Neutrophil (primary cell): ENCODE measurements around the gene CNTLN.

Source experiments
- H3K27ac ChIP-seq: fragments of 200-600 bp; sonication (generic); 2 replicates; pipeline ENCODE4 v1.5.1; 2016; ENCODE audit warnings: mild to moderate bottlenecking, moderate library complexity
- H3K27me3 ChIP-seq: fragments of 200-600 bp; sonication (generic); 2 replicates; pipeline ENCODE4 v1.6.0; 2016; ENCODE audit warnings: mild to moderate bottlenecking
- H3K36me3 ChIP-seq: fragments of 200-600 bp; sonication (generic); 2 replicates; pipeline ENCODE4 v1.5.1; 2017
- H3K4me1 ChIP-seq, 2 experiments: fragments of 200-600 bp in 1 of 2; sonication (generic) in 1 of 2; 1 replicate in 1 of 2; 2 replicates in 1 of 2; pipeline versions ENCODE4 v1.5.1 to v1.6.1; 2013 to 2016; ENCODE audit warnings: low read depth in 1 of 2, low read length in 1 of 2, mild to moderate bottlenecking in 1 of 2, moderate library complexity in 1 of 2; ENCODE audit not compliant: control insufficient read depth in 1 of 2, insufficient read depth in 1 of 2
- H3K4me3 ChIP-seq, 2 experiments: fragments of 200-600 bp in 1 of 2; sonication (generic) in 1 of 2; 1 replicate in 1 of 2; 2 replicates in 1 of 2; pipeline ENCODE4 v1.5.1; 2013 to 2016; ENCODE audit warnings: low read depth in 1 of 2, low read length in 1 of 2, mild to moderate bottlenecking in 1 of 2, moderate library complexity in 1 of 2
- H3K9me3 ChIP-seq: fragments of 200-600 bp; sonication (generic); 2 replicates; pipeline ENCODE4 v1.5.1; 2016
- TF ChIP-seq, protein P1 (sequence below): fragments of 200-600 bp; sonication (generic); IDR thresholded peaks from 2 replicates; pipeline ENCODE4 v1.5.1; 2016; ENCODE audit warnings: antibody characterized with exemption

CNTLN gene

DNA sequence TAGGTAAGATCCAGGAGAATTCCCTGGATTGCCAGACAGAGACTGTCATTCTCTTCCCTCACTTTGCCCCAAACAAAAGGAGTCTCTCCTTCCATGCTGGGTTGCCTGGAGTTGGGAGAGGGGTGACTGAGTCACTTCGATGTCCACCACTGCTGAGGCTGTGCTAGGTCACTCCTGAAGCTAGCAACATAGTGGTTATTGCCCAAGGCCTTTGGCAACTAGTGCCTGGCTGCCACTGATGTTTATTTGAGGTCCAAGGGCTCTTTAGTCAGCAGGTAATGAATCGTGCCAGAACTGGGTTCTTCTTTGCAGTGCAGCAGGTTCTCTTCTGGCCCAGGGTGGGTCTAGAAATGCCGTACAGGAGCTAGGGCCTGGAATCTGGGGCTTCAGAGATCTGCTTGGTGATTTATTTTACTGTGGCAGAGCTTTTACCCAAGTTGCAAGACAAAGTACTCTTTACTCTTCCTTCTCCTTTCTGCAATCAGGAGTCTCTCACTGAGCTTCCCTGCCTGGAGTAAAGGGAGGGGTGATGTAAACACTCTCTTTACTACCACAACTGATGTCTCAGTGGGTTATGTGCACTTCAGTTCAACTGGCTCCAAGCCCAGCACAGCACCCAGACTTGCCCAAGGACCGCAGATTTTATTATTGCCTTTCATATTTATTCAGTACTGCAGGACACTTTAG lies 288.3 kb downstream of the CNTLN start:
- Histone ChIP-seq H3K9me3 (no peaks in the 10 kb centered on the region), H3K4me1 (peaks cover 2 to 5% of the 10 kb centered on the region in 2 experiments), H3K27me3 (no peaks in the 10 kb centered on the region), H3K27ac (no peak overlapping the region), H3K36me3 (no peaks in the 10 kb centered on the region), H3K4me3 (no peak overlapping the region)
- TF ChIP-seq, protein P1, sequence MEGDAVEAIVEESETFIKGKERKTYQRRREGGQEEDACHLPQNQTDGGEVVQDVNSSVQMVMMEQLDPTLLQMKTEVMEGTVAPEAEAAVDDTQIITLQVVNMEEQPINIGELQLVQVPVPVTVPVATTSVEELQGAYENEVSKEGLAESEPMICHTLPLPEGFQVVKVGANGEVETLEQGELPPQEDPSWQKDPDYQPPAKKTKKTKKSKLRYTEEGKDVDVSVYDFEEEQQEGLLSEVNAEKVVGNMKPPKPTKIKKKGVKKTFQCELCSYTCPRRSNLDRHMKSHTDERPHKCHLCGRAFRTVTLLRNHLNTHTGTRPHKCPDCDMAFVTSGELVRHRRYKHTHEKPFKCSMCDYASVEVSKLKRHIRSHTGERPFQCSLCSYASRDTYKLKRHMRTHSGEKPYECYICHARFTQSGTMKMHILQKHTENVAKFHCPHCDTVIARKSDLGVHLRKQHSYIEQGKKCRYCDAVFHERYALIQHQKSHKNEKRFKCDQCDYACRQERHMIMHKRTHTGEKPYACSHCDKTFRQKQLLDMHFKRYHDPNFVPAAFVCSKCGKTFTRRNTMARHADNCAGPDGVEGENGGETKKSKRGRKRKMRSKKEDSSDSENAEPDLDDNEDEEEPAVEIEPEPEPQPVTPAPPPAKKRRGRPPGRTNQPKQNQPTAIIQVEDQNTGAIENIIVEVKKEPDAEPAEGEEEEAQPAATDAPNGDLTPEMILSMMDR: no peak

- Histone ChIP-seq H3K9me3 (no peaks in the 10 kb centered on the region), H3K36me3 (no peaks in the 10 kb centered on the region), H3K4me3 (no peak overlapping the region), H3K4me1 (peaks cover 2 to 5% of the 10 kb centered on the region in 2 experiments), H3K27me3 (no peaks in the 10 kb centered on the region), H3K27ac (no peak overlapping the region)
- TF ChIP-seq, protein P1: no peak
Observed at GRCh38 chr9:17423681-17424011, 288.8 kb downstream of the CNTLN start.

DNA sequence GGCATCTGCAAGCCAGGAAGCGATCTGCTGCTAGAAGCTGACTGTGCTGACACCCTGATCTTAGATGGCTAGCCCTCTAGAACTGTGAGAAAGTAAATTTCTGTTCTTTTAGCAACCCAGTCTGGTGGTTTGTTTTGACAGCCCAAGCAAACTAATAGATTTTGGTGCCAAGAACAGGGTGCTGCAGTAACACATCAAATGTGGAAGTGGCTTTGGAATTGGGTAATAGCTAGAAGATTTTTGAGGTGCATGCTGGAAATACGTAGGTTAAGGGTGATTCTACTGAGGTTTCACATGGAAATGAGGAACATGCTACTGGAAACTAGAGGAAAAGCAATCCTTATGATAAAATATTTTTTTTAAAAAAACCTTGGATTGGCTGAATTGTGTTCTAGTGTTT lies 290.5 kb downstream of the CNTLN start:
- Histone ChIP-seq H3K9me3 (no peaks in the 10 kb centered on the region), H3K36me3 (no peaks in the 10 kb centered on the region), H3K4me1 (peaks cover 2 to 5% of the 10 kb centered on the region in 2 experiments), H3K4me3 (no peak overlapping the region), H3K27me3 (no peaks in the 10 kb centered on the region), H3K27ac (no peak overlapping the region)
- TF ChIP-seq, protein P1: no peak

DNA sequence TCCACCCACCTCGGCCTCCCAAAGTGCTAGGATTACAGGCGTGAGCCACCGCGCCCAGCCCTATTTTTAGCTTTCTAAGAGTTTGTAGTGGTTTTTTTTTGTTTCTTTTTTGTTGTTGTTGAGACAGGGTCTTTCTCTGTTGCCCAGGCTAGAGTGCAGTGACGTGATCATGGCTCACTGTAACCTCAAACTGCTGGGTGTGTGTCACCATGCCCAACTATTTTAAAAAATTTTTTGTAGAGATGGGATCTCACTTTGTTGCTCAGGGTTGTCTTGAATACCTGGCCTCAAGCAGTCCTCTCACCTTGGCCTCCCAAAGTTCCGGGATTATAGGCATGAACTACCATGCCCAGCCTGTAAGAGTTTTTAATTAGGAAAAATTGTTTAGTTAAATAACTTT lies 298.7 kb downstream of the CNTLN start:
- Histone ChIP-seq H3K4me1 (no peaks in the 10 kb centered on the region), H3K9me3 (no peaks in the 10 kb centered on the region), H3K4me3 (no peak overlapping the region), H3K27ac (no peak overlapping the region), H3K27me3 (no peaks in the 10 kb centered on the region), H3K36me3 (no peaks in the 10 kb centered on the region)
- TF ChIP-seq, protein P1: no peak

GRCh38 chr9:17436854-17437253 lies 302.0 kb downstream of the CNTLN start:
- Histone ChIP-seq H3K9me3 (no peaks in the 10 kb centered on the region), H3K4me1 (no peaks in the 10 kb centered on the region), H3K36me3 (no peaks in the 10 kb centered on the region), H3K4me3 (no peak overlapping the region), H3K27me3 (no peaks in the 10 kb centered on the region), H3K27ac (no peak overlapping the region)
- TF ChIP-seq, protein P1: no peak
